T-cell (primary cell): ENCODE data around the gene SEMA3C. TPM values are rescaled to one million over a fixed set of nuclear protein-coding genes. Genes with fewer than 3 reads are reported as not detected.

Experiments
- ATAC-seq, 4 experiments: fragments of 200-7000 bp in 3 of 4; fragments of 150-1000 bp in 1 of 4; cut with Tn5 transposase; replicated peaks in 1 of 4; 1 replicate in 3 of 4; 2 replicates in 1 of 4; pipeline ENCODE4 v1.10.0; 2021; ENCODE audit warnings: moderate library complexity in 3 of 4, mild to moderate bottlenecking in 2 of 4, moderate number of reproducible peaks in 1 of 4
- CTCF ChIA-PET, 2 donors: fragments of 300-600 bp; sonication (Branson Sonifier 250); formaldehyde crosslinking; loops; one replicate each; lab custom pipeline; 2022; ENCODE audit warnings: antibody characterized with exemption in 2 of 2; lab: Charles Lee
- POLR2A ChIA-PET, 2 donors: fragments of 300-600 bp; sonication (Branson Sonifier 250); formaldehyde crosslinking; loops; one replicate each; lab custom pipeline; 2022; ENCODE audit warnings: antibody characterized with exemption in 2 of 2; lab: Charles Lee
- DNase-seq, 35 experiments: peaks; one replicate each; pipeline versions ENCODE4 v3.0.0 to v3.0.0-alpha.2; 2013 to 2023
- H3K27ac ChIP-seq: one replicate; pipeline ENCODE4 v1.5.1; 2013; ENCODE audit warnings: low read length
- H3K27me3 ChIP-seq, 2 experiments: replicated peaks in 1 of 2; 1 replicate in 1 of 2; 2 replicates in 1 of 2; pipeline versions ENCODE4 v1.6.1 to v1.7.0; 2013; ENCODE audit warnings: low read length in 1 of 2, mixed read lengths in 1 of 2; ENCODE audit not compliant: control insufficient read depth in 2 of 2, insufficient read depth in 2 of 2; ENCODE audit errors: extremely low read depth in 1 of 2
- H3K36me3 ChIP-seq, 2 donors: 1 replicate in 1 of 2; 2 replicates in 1 of 2; pipeline versions ENCODE4 v1.6.1 to v1.7.0; 2013; ENCODE audit warnings: low read length in 1 of 2; ENCODE audit not compliant: control insufficient read depth in 2 of 2, insufficient read depth in 1 of 2; ENCODE audit errors: extremely low read depth in 1 of 2
- H3K4me1 ChIP-seq, 2 experiments: 1 replicate in 1 of 2; 2 replicates in 1 of 2; pipeline versions ENCODE4 v1.6.1 to v1.7.0; 2013; ENCODE audit warnings: low read length in 2 of 2, mixed read lengths in 1 of 2; ENCODE audit not compliant: insufficient read depth in 2 of 2, control insufficient read depth in 1 of 2; ENCODE audit errors: extremely low read depth in 1 of 2
- H3K4me3 ChIP-seq, 2 donors: 1 replicate in 1 of 2; 2 replicates in 1 of 2; pipeline versions ENCODE4 v1.5.1 to v1.7.0; 2013; ENCODE audit warnings: mild to moderate bottlenecking in 2 of 2, low read length in 1 of 2, moderate library complexity in 1 of 2; ENCODE audit not compliant: control insufficient read depth in 1 of 2; ENCODE audit errors: extremely low read depth in 1 of 2
- H3K9me3 ChIP-seq: 2 replicates; pipeline ENCODE4 v1.7.0; 2013
- H3K27ac Mint-ChIP-seq, 2 donors: one replicate each; pipeline ENCODE4 v1.8.0; 2020 to 2021; ENCODE audit warnings: mild to moderate bottlenecking in 2 of 2, mixed read lengths in 2 of 2
- H3K27me3 Mint-ChIP-seq, 2 donors: one replicate each; pipeline ENCODE4 v1.8.0; 2021 to 2022; ENCODE audit warnings: mixed read lengths in 2 of 2
- H3K36me3 Mint-ChIP-seq: one replicate; pipeline ENCODE4 v1.8.0; 2021; ENCODE audit warnings: mixed read lengths
- H3K4me1 Mint-ChIP-seq, 3 donors: one replicate each; pipeline ENCODE4 v1.8.0; 2020 to 2022; ENCODE audit warnings: mixed read lengths in 3 of 3, mild to moderate bottlenecking in 1 of 3
- H3K4me3 Mint-ChIP-seq, 3 donors: one replicate each; pipeline ENCODE4 v1.8.0; 2020 to 2022; ENCODE audit warnings: mild to moderate bottlenecking in 3 of 3, mixed read lengths in 3 of 3, moderate library complexity in 3 of 3
- H3K9me3 Mint-ChIP-seq, 3 donors: one replicate each; pipeline ENCODE4 v1.8.0; 2020 to 2022; ENCODE audit warnings: mixed read lengths in 3 of 3
- WGBS: methylation state at CpG from one replicate; pipeline ENCODE4 v1.1.5; 2013; ENCODE audit warnings: missing lambda C conversion rate; ENCODE audit not compliant: insufficient coverage; 5-methylcytosine and 5-hydroxymethylcytosine counted together
- total RNA-seq, 35 experiments: library from RNA in 6 of 35; stranded (reverse) in 6 of 35; fragments of 120-200 nt in 1 of 35; gene quantifications; one replicate each; pipeline versions ENCODE4 v1.2.1 to v1.2.4 and lab custom pipeline; 2013 to 2026

SEMA3C gene
- total RNA-seq, 5 donors from 2014 or later (not counting 1 experiment from before 2014, with no cell fraction given): 0.10 to 1.2 (median 0.23) TPM

DNA sequence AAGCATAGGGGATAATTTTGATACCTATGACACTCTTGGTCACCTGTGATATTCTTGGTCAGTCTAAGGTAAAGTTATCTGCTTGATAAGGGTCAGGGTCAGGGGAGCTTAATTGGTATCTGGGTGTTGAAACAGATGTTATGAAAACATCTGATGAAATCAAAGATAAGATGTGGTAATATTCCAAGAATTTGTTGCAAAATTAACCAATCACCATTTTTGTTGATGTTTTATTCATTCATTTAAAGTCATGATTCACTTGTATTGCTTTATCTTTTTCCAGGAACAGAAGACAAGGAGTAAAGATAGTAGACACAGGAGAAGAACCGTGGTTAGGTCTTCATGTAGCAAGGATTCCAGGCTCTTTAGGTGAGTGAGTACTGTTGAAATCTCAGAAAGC is 103.1 kb downstream of the SEMA3C start:
- Histone ChIP-seq H3K9me3 (no peaks in the 10 kb centered on the region), H3K4me1 (no peaks in the 10 kb centered on the region), H3K36me3 (no peaks in the 10 kb centered on the region), H3K27me3 (no peaks in the 10 kb centered on the region), H3K4me3 (no peak overlapping the region), H3K27ac (no peak overlapping the region)
- DNase-seq (no peak), ATAC-seq (no peak)
- ChIA-PET CTCF (no interaction called here), POLR2A (no interaction called here)
- H3K4me1 Mint-ChIP-seq: no peaks in the 10 kb centered on the region
- H3K27ac Mint-ChIP-seq: no peak overlapping the region
- H3K36me3 Mint-ChIP-seq: no peaks in the 10 kb centered on the region
- no peak overlapping the region for H3K4me3 Mint-ChIP-seq
- H3K9me3 Mint-ChIP-seq: peaks cover 7 to 35% (median 8%) of the 10 kb centered on the region in 3 donors
- no CpG with 5 or more reads among the region's 1 CpG for WGBS
- H3K27me3 Mint-ChIP-seq: no peaks in the 10 kb centered on the region

- WGBS: no CpG with 5 or more reads among the region's 1 CpG
- Histone ChIP-seq H3K27me3 (no peaks in the 10 kb centered on the region), H3K9me3 (no peaks in the 10 kb centered on the region), H3K36me3 (no peaks in the 10 kb centered on the region), H3K4me1 (no peaks in the 10 kb centered on the region), H3K27ac (no peak overlapping the region), H3K4me3 (no peak overlapping the region)
- no peaks in the 10 kb centered on the region for H3K4me1 Mint-ChIP-seq
- no peak overlapping the region for H3K4me3 Mint-ChIP-seq
- no peak overlapping the region for H3K27ac Mint-ChIP-seq
- POLR2A ChIA-PET: no interaction called here
- H3K9me3 Mint-ChIP-seq: peaks cover 3 to 41% (median 13%) of the 10 kb centered on the region in 3 donors
- no peaks in the 10 kb centered on the region for H3K36me3 Mint-ChIP-seq
- no peaks in the 10 kb centered on the region for H3K27me3 Mint-ChIP-seq
- ATAC-seq (no peak), DNase-seq (no peak)
- CTCF ChIA-PET: no interaction called here
Measured at GRCh38 chr7:80809545-80809944, 109.3 kb downstream of the SEMA3C start.

DNA sequence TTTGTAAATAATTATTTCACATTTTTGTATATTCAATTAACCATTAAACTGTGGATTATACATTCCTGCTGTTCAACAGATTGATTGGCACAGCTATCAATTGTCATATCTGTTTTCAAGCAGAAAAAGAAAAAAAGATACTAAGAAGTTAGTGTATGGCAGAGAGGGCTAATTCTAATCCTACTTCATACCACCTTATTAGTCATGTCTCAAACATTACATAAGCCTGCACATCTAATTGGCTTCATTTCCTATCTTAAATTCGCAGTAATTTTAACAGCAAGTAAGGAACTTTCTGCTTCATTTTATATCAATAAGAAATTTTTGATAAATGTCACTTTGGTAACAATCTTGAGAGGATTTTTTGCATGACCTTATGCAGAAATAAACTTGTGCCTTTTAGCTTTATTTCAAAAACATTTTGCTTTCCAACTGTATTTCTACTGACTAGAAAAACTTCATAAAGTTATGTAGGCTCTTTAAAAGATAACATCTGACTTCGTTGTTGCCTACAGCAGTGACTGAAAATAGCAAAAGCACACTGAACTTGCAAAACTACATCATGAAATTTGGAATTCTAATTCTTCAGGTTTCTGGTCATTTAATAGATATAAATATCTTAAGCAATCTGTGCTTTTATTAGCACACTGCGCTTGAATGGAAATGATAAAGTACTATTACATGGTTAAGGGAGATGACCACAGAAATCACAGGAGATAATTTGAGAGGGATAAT is 111.5 kb downstream of the SEMA3C start:
- Mint-ChIP-seq H3K27ac (no peak overlapping the region), H3K36me3 (no peaks in the 10 kb centered on the region), H3K27me3 (no peaks in the 10 kb centered on the region), H3K9me3 (peaks cover 0 to 26% (median 11%) of the 10 kb centered on the region in 3 donors), H3K4me3 (no peak overlapping the region), H3K4me1 (no peaks in the 10 kb centered on the region)
- 80% methylated on average over 1 of the region's 3 CpGs for WGBS
- no peaks in the 10 kb centered on the region for H3K4me1 ChIP-seq
- no peaks in the 10 kb centered on the region for H3K36me3 ChIP-seq
- ChIA-PET CTCF (no interaction called here), POLR2A (no interaction called here)
- H3K27ac ChIP-seq: no peak overlapping the region
- H3K4me3 ChIP-seq: no peak overlapping the region
- ATAC-seq: no peak
- no peaks in the 10 kb centered on the region for H3K27me3 ChIP-seq
- DNase-seq: no peak
- no peaks in the 10 kb centered on the region for H3K9me3 ChIP-seq

GRCh38 chr7:80806663-80807062 is 112.2 kb downstream of the SEMA3C start:
- H3K27ac Mint-ChIP-seq: no peak overlapping the region
- H3K27me3 ChIP-seq: no peaks in the 10 kb centered on the region
- ATAC-seq (no peak), DNase-seq (no peak)
- no peaks in the 10 kb centered on the region for H3K4me1 Mint-ChIP-seq
- POLR2A ChIA-PET: no interaction called here
- H3K36me3 Mint-ChIP-seq: no peaks in the 10 kb centered on the region
- H3K36me3 ChIP-seq: no peaks in the 10 kb centered on the region
- H3K9me3 ChIP-seq: no peaks in the 10 kb centered on the region
- H3K9me3 Mint-ChIP-seq: peaks cover 0 to 23% (median 11%) of the 10 kb centered on the region in 3 donors
- CTCF ChIA-PET: no interaction called here
- H3K4me3 Mint-ChIP-seq: no peak overlapping the region
- WGBS: 57% methylated on average over 3 of the region's 6 CpGs
- no peaks in the 10 kb centered on the region for H3K27me3 Mint-ChIP-seq
- H3K4me3 ChIP-seq: no peak overlapping the region
- no peaks in the 10 kb centered on the region for H3K4me1 ChIP-seq
- H3K27ac ChIP-seq: no peak overlapping the region

DNA sequence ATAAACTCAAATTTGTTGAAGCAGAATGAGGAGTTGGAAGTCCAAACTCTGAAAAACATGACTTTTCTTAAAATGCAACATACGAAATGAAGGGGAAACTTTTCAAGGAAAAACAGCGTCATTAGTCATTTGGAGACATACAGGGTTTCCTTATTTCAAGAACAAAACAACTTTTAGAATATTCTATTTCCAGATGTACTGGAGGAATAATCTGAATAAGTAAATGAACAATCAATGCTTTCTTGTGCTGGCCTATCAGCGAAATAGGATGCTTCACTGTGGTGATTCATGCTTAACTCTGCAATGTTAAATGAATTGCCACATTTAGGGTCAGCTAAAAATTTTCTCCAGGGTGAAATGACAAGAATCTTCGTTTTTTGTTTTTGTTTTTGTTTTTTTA is 114.3 kb downstream of the SEMA3C start:
- no CpG with 5 or more reads among the region's 4 CpGs for whole genome bisulfite sequencing
- H3K4me1 ChIP-seq: no peaks in the 10 kb centered on the region
- ATAC-seq: no peak

GRCh38 chr7:80802527-80802926 is 116.3 kb downstream of the SEMA3C start:
- Mint-ChIP-seq H3K9me3 (peaks cover 0 to 4% (median 2%) of the 10 kb centered on the region in 3 donors), H3K36me3 (no peaks in the 10 kb centered on the region), H3K4me1 (no peaks in the 10 kb centered on the region), H3K27ac (no peak overlapping the region), H3K4me3 (no peak overlapping the region), H3K27me3 (no peaks in the 10 kb centered on the region)
- Histone ChIP-seq H3K4me1 (no peaks in the 10 kb centered on the region), H3K27ac (no peak overlapping the region), H3K4me3 (no peak overlapping the region), H3K9me3 (no peaks in the 10 kb centered on the region), H3K27me3 (no peaks in the 10 kb centered on the region), H3K36me3 (no peaks in the 10 kb centered on the region)
- ChIA-PET POLR2A (no interaction called here), CTCF (no interaction called here)
- no peak for ATAC-seq
- DNase-seq: no peak
- no CpG with 5 or more reads among the region's 5 CpGs for WGBS

More for the DNA sequence above, 114.3 kb downstream of the SEMA3C start:
- Histone ChIP-seq H3K27ac (no peak overlapping the region), H3K9me3 (no peaks in the 10 kb centered on the region), H3K36me3 (no peaks in the 10 kb centered on the region), H3K4me3 (no peak overlapping the region), H3K27me3 (no peaks in the 10 kb centered on the region)
- ChIA-PET POLR2A (no interaction called here), CTCF (no interaction called here)
- no peak overlapping the region for H3K27ac Mint-ChIP-seq
- H3K36me3 Mint-ChIP-seq: no peaks in the 10 kb centered on the region
- no peaks in the 10 kb centered on the region for H3K27me3 Mint-ChIP-seq
- no peak for DNase-seq
- H3K9me3 Mint-ChIP-seq: peaks cover 0 to 13% (median 6%) of the 10 kb centered on the region in 3 donors
- no peak overlapping the region for H3K4me3 Mint-ChIP-seq
- H3K4me1 Mint-ChIP-seq: no peaks in the 10 kb centered on the region
